Measurements from ENCODE around the gene TNS3.

TNS3 gene

GRCh38 chr7:47400741-47401206 lies 181.1 kb downstream of the TNS3 start:
- no peak for DNase-seq

GRCh38 chr7:47400001-47400400 lies 181.9 kb downstream of the TNS3 start:
- no peak for DNase-seq

GRCh38 chr7:47394751-47395252 lies 187.1 kb downstream of the TNS3 start:
- no peak for DNase-seq

GRCh38 chr7:47394216-47394615 lies 187.7 kb downstream of the TNS3 start:
- DNase-seq: no peak

GRCh38 chr7:47393406-47393805 lies 188.5 kb downstream of the TNS3 start:
- no peak for DNase-seq

- no peak for DNase-seq
Measured at GRCh38 chr7:47392241-47392759, 189.6 kb downstream of the TNS3 start.

GRCh38 chr7:47391726-47392125 lies 190.2 kb downstream of the TNS3 start:
- DNase-seq: no peak

GRCh38 chr7:47390914-47391313 lies 191.0 kb downstream of the TNS3 start:
- no peak for DNase-seq

GRCh38 chr7:47389923-47390630 lies 191.8 kb downstream of the TNS3 start:
- no peak for DNase-seq

GRCh38 chr7:47389171-47389922 lies 192.6 kb downstream of the TNS3 start:
- no peak for DNase-seq

GRCh38 chr7:47387506-47387905 lies 194.4 kb downstream of the TNS3 start:
- no peak for DNase-seq

GRCh38 chr7:47386273-47386835 lies 195.6 kb downstream of the TNS3 start:
- no peak for DNase-seq

GRCh38 chr7:47385536-47386125 lies 196.3 kb downstream of the TNS3 start:
- no peak for DNase-seq

- no peak for DNase-seq
Measured at GRCh38 chr7:47384755-47385535, 197.0 kb downstream of the TNS3 start.

GRCh38 chr7:47383696-47384445 lies 198.0 kb downstream of the TNS3 start:
- no peak for DNase-seq

- DNase-seq: no peak
Measured at GRCh38 chr7:47383072-47383471, 198.8 kb downstream of the TNS3 start.

- DNase-seq: no peak
Measured at GRCh38 chr7:47382200-47382599, 199.7 kb downstream of the TNS3 start.

- no peak for DNase-seq
Measured at GRCh38 chr7:47381134-47381495, 200.8 kb downstream of the TNS3 start.

GRCh38 chr7:47380325-47381133 lies 201.4 kb downstream of the TNS3 start:
- DNase-seq: no peak

GRCh38 chr7:47379629-47380324 lies 202.1 kb downstream of the TNS3 start:
- no peak for DNase-seq

Data from effector CD4-positive, alpha-beta T cell (primary cell).